GM19438 (cell line): ENCODE results near the gene ATF6B.
"Not testable (repeated sequence)": the region's sequence is repeated elsewhere in the genome, so short reads cannot be mapped to it uniquely, and the experiment has no call there.

ENCODE experiments used
- ATAC-seq: cut with Tn5 transposase; IDR thresholded peaks from one replicate; pipeline ENCODE4 v1.9.1; 2021; ENCODE audit warnings: low read depth; ENCODE audit not compliant: unreplicated experiment

The ATF6B gene

GRCh38 chr6:32156891-32157290, 28.8 kb upstream of the ATF6B start:
- no peak for ATAC-seq

- ATAC-seq, result no peak
Measured at GRCh38 chr6:32154514-32155161, 26.6 kb upstream of the ATF6B start.

GRCh38 chr6:32153564-32154513, 25.8 kb upstream of the ATF6B start, which contains the start of gene PPT2:
Gene PPT2, plus strand, starts transcription at chr6:32154141. Its CDS starts 454 bp downstream, at chr6:32154595.
- ATAC-seq, result no peak

GRCh38 chr6:32152769-32153563, 24.9 kb upstream of the ATF6B start:
- no peak for ATAC-seq

GRCh38 chr6:32151863-32152768, 24.1 kb upstream of the ATF6B start, which contains the start of gene PRRT1:
Gene PRRT1, minus strand, starts transcription at chr6:32151939. Its CDS starts 112 bp downstream, at chr6:32151827.
- no peak for ATAC-seq

- no peak for ATAC-seq
Measured at GRCh38 chr6:32151181-32151862, 23.3 kb upstream of the ATF6B start.

GRCh38 chr6:32149932-32150870, 22.2 kb upstream of the ATF6B start:
- ATAC-seq, result no peak

GRCh38 chr6:32149092-32149755, 21.2 kb upstream of the ATF6B start:
- no peak for ATAC-seq

GRCh38 chr6:32148289-32149091, 20.4 kb upstream of the ATF6B start:
- ATAC-seq, result no peak

- no peak for ATAC-seq
Measured at GRCh38 chr6:32147401-32148132, 19.5 kb upstream of the ATF6B start.

GRCh38 chr6:32146687-32147086, 18.6 kb upstream of the ATF6B start:
- ATAC-seq, result no peak

GRCh38 chr6:32146287-32146686, 18.2 kb upstream of the ATF6B start:
- no peak for ATAC-seq

- ATAC-seq, result not testable (repeated sequence)
Measured at GRCh38 chr6:32144238-32144637, 16.2 kb upstream of the ATF6B start.

GRCh38 chr6:32140420-32141046, 12.5 kb upstream of the ATF6B start:
- ATAC-seq, result no peak

GRCh38 chr6:32139590-32139989, 11.5 kb upstream of the ATF6B start:
- ATAC-seq, result no peak

- ATAC-seq, result no peak
Measured at GRCh38 chr6:32137454-32137853, 9.4 kb upstream of the ATF6B start.
